HG02981 (cell line): Measurements from ENCODE around the gene MMP23B.
"Not testable (repeated sequence)": the region's sequence is repeated elsewhere in the genome, so short reads cannot be mapped to it uniquely, and the experiment has no call there.

Experiments used
- ATAC-seq: cut with Tn5 transposase; IDR thresholded peaks from one replicate; pipeline ENCODE4 v1.9.1; 2021; ENCODE audit warnings: mild to moderate bottlenecking, moderate library complexity; ENCODE audit not compliant: unreplicated experiment

The MMP23B gene

DNA sequence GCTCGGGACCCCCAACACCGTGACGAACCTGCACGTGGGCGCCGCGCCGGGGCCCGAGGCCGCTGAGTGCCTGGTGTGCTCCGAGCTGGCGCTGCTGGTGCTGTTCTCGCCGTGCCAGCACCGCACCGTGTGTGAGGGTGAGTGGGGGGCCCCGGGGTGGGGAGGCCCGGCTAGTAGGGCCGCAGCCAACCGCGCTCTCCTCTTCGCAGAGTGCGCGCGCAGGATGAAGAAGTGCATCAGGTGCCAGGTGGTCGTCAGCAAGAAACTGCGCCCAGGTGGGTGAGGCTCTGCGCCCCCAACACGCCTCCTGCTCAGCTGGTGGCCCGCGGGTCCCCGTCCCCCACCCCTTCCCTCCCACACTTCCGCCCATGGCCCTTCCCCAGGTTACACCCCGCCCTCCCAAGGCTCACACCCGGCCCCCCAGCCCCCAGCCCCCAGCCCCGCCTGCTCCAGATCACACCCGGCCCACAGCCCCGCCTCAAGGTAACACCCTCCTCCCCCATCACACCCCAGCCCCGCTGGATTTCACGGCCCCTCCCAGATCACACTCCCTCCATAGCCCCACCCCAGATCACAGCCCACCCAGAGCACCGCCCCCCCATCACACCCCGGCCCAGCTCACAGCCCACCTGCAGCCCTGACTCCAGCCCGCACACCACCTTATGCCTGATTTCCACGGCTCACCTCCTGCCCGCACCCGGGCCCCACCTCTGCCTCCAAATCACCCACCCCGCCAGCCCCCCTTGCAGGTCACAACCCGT is 2.4 kb upstream of the MMP23B start:
- ATAC-seq = no peak

DNA sequence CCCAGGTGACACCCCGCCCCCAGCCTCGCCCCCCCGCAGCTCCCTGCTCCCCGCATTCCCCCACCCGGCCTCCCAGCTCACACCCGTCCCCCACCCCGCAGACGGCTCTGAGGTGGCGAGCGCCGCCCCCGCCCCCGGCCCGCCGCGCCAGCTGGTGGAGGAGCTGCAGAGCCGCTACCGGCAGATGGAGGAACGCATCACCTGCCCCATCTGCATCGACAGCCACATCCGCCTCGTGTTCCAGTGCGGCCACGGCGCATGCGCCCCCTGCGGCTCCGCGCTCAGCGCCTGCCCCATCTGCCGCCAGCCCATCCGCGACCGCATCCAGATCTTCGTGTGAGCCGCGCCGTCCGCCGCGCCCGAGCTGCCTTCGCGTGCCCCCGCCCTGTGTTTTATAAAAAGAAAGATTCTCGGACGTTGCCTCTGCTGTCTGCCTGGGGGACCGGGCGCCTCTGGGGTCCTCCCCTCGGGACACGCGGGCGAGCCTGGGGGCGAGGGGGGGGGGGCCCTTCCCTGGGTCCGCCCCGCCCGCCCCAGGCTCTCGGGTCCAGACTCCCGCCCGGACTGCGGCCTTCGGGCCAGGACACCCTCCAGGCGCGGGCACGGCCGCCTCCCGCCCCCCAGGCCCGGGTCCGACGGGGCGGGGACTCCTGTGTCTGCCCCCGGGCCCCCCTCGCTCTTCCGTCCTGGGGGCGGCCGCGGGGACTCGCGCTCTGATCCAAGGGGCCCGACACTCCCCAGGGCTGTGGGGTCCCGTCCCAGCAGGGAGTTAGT is 1.6 kb upstream of the MMP23B start:
- peak; percentile 72 for ATAC-seq

DNA sequence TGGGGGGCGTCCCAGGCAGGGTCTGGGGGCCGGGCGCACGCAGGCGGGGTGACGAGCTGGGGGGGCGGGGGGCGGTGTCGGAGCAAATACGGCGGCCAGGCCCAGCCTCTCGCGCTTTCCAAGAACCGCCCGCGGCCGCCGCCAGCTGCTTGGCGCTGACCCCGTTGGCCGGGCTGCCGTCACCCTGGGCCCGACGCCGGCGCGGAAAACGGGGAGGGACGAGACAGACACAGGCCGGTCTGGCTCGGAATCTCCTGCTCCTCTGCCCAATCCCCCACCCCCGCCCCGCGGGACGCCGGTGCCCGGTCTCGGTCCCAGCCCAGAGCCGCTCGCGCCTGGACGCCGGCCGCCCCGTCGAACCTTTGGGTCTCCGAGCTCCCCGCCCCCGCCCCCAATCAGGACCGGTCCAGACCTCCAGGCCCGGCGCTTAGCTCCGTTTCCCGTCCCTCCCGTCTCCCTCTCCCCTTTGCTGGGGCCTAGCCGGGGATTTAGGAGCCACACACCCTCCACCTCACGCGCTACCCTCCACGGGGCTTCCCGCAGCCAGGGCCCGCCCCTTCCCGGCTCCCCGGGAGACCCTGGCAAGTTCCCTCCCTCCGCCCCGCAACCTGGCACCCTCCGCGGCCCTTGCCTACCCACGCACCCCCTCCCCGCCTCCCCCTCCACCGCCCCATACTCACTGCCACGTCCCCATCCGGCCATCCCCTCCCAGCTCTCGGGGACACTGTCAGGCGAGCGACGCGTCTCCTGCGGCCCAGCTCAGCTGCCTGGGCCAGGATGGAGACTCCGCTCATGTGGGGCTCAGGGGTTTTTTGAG is 800 bp upstream of the MMP23B start:
- ATAC-seq = no peak

DNA sequence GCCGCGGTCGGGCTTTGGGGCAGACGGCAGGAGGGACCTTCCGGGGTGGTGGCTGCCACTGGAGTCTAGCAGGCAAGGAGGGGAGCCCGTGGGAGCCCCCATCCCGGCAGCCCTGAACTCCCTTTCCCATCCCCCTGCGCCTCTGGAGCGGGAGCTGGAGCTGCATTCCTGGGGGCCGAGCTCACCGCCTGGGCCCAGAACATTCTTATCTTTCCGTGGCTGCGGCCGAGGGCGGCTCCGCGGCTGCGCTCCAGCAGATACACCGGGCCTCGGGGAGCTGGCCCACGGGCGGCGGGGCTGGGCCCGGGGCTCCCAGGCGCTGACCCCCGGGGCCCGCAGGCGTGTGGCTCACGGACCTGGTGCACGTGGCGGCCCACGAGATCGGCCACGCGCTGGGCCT is 1.4 kb downstream of the MMP23B start:
- not testable (repeated sequence) for ATAC-seq

DNA sequence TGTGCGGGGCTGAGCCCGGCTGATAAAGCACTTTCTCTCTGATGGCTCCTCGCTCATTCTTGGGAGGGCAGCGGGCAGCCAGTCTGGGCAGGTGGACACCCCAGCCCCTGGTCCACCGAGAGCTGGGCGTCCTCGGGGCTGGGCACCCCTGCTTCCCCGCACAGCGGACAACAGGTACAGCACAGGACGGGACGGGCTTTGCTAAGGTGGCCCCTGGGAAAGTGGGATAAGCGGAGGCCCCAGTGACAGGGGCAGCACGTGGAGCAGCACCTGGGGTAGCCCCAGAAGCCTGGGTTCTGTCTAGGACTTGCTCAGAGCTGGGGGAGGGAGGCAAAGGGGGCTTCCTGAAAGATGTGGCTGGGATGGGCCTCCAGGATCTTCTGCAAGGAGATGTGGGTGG is 2.6 kb downstream of the MMP23B start:
- not testable (repeated sequence) for ATAC-seq

DNA sequence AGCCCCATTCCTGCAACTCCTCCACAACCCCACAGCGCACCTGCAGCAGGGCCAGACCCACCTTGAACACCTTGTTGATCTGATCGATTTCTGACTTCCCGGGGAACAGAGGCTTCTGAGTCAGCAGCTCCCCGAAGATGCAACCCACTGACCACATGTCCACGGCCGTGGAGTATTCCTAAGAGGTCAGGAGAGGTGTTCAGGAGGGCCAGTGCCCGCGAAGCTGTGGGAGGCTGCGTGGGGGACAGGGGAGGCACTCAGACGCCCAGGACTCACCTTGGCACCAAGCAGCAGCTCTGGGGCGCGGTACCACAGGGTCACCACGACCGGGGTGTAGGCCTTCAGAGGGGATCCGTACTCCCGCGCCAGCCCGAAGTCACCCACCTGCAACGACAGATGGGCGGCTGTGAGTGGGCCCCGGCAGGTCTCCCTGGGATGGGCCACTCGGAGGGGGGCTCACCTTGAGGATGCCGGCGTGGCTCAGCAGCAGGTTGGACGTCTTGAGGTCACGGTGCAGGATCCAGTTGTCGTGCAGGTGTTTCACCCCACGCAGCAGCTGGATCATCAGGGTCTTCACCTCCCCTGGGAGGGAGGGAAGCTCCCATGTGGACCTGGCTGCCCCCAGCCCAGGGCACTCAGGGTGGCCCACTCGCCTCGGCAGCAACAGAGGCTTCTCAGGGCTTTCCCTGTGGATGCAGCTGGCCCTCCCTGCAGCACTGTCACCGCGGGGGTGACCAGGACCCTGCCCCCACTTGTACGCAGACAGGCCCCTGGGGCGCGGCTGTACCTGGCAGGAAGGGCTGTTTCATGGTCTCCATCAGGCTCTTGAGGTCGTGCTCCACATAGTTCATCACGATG is 4.9 kb downstream of the MMP23B start:
- ATAC-seq = not testable (repeated sequence)

DNA sequence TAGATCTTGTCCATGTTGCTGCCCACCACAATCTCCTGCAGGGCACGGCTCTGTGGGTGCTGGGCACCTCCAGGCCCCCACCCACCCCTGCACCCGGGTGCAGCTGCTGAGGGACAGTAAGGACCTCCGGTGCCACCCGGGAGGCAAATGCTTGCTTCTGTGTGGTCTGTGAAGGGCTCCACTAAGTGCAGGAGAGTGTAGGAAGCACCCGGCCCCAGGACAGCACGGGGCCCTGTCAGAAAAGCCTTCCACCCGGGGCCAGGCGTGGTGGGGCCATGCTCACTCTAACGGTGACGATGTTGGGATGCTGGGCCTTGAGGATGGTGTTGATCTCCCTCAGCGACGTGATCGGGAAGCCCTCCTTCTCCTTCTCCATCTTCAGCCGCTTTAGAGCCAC is 5.5 kb downstream of the MMP23B start:
- ATAC-seq = not testable (repeated sequence)

DNA sequence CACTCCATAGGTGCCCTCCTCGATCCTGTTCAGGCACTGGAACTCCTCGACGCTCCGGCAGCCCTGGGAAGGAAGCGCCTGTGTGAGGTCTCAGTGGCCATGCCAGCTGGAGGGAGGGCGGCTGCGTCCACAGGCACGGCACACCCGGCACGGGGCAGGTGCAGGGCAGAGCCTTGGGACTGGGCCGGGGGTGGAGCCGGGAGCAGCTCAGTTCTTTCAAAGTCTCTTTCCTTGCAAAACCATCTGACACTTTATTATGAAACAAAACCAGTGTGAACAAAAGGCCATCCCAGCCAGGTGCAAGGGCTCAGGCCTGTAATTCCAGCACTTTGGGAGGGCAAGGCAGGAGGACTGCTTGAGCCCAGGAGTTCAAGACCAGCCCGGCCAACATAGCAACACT is 6.6 kb downstream of the MMP23B start:
- ATAC-seq = not testable (repeated sequence)

DNA sequence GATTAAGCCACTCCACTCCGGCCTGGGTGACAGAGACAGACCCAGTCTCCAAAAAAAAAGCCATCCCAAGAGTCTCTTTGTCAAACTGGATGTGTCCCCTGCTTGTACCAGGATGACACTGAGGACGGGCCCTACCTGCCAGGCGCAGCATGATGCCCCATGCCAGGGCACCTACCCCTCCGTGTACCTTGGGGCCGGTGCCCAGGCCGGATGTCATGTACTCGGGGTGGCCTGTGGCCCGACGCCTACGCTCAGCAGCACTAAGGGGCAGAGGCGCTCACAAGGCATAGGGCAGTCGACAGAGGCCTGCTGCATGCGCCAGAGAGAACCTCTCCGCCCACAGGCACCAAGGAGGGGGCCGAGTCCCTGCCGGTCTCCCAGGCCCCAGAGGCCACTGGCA is 7.4 kb downstream of the MMP23B start:
- ATAC-seq = not testable (repeated sequence)

DNA sequence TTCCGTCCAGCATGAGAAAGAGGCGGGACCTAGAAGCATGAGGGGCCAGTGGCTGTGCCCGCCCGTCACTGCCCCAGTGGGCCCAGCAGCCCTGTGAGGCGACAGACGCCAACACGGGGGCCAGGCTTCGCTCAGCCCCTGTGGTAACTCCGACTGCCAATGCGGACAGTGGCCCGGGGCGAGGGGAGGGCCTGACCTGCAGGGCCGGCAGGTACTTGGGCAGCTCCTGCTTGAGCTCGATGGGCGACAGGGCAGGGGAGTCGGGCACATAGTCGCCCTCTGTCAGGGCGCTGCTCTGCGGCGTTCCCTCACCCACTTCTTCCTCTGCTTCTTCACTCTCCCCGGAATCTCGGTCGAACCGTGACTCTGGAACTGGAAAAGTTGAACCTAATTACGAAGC is 8.1 kb downstream of the MMP23B start:
- ATAC-seq = not testable (repeated sequence)

DNA sequence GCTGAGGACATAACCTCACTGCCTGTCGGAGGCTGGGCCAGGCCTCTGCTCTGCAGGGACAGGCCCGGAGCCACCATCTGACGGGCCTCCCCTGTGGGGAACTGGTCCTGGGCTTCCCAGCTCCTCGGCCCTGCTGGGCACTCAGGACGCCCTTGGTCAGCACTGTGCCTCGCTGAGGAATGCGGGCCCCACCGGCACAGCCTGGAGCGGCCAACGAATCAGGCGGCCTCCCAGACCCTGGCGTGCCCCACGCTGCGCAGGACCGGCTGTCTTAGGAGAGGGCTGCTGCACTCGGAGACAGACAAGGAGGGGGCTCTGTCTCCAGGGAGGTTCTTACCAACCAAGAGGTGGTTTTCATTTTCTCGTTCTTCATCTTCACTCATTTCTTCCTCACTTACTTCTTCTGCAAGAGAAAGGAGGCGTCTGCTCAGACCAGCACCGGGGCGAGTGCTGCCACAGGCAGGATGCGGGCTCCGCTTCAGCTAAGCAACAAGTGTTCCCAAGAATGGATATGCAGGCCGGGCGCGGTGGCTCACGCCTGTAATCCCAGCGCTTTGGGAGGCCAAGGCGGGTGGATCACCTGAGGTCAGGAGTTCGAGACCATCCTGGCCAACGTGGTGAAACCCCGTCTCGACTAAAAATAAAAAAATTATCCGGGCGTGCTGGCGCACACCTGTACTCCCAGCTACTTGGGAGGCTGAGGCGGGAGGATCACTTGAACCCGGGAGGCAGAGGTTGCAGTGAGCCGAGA is 8.9 kb downstream of the MMP23B start:
- ATAC-seq = not testable (repeated sequence)

DNA sequence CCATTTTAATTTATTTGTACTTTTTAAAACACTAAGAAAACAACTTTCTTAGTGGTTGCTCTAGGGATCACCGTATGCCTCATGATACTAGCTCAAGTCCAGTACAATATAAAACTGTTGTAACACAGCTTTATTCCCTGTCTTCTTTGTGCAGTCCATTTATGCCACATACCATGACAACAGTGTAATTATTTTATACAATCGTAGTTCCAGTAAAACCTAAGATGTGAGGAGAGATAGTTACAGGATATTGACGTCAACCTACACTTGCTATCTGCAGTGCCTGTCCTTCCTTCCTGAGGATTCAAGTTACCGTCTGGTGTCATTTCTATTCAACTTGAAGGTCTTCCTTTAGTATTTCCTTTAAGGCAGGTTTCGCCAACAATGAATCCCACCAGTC is 14.4 kb downstream of the MMP23B start:
- not testable (repeated sequence) for ATAC-seq

DNA sequence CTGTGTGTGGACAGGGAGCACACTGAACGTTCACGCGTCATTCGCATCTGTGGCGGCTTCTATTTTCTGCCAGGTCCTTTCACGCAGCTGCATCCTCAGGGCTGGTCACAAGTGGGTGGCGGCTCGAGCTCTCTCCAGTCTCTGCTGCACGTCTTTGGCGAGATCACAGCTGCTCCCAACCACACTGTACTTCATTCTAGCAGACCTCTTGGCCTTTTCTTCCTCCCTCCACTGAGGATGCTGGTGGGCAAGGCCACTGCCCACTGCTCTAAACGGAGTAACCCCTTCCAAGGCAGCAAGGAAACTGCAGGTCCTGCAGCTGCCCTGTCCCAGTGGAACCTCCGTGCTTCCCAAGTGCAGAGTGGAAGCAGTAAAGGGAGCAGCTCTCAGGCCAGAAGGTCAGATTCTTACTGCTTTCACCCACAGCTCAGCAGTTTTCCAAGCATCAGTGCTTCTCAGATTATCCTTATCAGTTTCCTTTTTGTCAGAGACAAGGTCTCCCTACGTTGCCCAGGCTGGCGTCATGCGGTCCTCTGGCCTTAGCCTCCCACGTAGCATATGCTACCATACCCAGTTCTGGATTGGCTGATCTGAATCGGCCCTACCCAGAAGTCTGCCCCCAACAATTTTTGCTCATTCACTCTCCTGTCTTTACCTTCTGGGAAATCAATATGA is 15.7 kb downstream of the MMP23B start:
- ATAC-seq = not testable (repeated sequence)

DNA sequence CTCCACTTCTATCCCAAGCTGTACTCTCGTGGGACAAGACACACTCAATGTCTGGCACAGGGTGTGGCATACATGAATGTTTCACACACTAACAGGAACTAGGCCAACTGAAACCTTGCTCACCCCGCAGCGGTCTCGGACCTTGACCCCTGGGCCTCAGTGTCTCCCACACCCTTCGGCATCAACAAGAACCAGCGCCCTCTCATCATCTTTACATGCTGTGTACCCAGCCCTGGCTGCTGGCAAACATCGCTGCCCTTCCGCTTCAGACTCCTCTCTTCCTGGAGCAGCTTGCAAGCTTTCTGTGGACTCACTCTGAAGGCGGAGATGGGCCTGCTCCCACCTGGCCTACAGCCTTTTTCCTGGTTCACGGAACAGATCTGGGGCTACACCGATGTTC is 16.3 kb downstream of the MMP23B start:
- ATAC-seq = not testable (repeated sequence)

DNA sequence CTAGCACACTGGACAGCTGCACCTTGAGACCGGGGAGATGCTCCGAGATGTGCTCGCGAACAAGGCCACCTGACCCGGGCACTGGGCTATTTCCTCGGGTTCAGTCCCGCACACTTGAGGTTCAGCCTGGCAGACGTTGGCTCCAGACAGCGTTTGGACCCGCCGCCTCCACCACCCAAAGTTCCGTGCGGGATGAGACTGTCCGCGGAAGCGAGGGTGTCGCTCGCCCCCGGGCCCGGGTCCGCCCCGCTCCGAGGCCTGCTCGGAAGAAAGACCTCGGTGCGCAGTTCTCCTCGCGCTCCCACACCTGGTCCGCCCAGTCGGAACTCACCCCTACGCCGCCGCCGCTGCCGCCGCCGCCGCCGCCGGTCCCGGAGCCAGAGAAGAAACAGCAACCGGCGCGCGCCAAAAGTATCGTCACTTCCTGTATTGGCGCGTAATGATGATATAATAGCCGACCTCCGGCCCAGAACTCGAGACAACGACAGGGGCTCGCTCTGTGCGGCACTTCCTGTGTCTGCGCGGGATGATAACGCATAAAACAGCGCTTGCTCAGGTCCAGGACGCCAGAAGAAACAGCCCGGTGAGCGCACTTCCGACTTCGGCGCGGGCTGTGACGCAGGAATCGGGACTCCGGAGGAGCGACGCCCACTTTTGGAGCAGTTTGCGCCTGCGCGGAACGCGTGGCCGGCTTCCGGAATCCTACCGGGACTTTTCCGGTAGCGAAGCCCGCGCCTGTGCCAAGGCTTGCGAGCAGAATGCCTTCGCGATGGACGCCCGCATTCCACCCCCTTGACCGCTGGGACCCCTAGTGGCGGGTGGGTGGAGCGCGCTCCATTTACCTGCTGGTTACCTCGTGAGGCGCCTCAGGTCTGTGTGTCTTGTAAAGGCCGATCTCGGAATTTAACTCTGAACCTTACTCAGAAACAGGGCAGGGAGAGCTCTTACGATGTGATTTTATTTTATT is 26.9 kb downstream of the MMP23B start, which contains the start of gene CDK11B:
TSS of gene CDK11B (minus strand) at position 422 of the 967 bp plus-strand sequence. CDS start 1,519 bp downstream, outside the sequence.
- peak; percentile 84 for ATAC-seq

DNA sequence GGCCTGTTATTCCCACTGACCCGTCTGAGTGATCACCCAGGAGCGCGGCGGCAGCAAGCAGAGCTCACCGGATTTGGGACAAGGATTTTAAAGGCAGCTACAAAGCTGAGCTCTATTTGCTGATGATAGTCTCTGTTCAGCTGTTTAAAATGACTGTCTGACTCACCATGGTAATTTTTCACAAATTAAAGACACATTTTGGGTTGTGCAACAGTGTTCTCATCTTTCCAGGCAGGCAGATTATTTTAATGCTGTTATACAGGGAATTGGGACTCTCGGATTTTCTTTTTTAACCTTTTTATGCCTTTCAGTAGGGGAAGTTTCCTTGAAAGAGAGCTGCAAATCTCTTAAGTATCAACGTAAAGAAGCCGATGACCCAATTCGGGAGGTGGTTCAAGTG is 30.4 kb downstream of the MMP23B start:
- ATAC-seq = not testable (repeated sequence)

DNA sequence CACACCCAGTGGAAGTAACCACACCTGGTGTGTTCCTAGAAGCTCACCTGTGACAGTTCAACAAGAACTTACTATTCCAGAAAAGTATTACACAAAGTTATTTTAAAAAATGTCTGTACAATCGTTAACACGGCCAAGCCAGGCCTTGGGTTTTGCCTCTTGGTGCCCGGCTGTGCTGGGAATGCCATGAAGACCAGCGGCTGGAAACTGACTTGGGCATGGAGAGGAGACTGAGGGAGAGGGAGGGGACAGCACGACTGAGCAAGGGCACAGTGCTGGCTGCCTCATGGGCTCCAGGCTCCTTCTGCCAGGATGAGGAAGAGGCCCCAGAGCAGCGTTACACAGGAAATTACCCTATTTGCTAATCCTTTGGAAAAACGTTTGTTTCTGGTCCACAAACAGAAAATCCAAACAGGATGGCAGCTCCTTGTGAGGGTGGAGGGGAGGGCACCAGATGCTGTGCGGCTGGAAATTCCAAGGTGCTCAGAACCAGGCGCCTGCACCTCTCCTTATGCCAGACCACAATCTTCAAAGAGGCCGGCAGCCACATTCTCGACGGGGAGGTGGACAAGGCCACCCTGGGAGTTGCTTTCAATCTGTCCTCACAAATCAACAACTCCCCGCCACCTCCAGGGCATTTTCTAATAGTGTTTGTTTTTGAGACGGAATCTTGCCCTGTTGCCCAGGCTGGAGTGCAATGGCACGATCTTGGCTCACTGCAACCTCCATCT is 31.0 kb downstream of the MMP23B start:
- not testable (repeated sequence) for ATAC-seq
